Prostate gland (tissue), 2 donors: ENCODE data around the gene LILRB2. TPM values are rescaled to one million over a fixed set of nuclear protein-coding genes. Genes with fewer than 3 reads are reported as not detected.

Source experiments
- DNase-seq: peaks from one replicate; pipeline ENCODE4 v3.0.0-alpha.2; 2019; ENCODE audit warnings: low spot score
- H3K27ac ChIP-seq, 2 donors: fragments of 200-600 bp; sonication (generic); 2 replicates each; pipeline ENCODE4 v1.5.1; 2017 to 2019
- H3K27me3 ChIP-seq: fragments of 200-600 bp; sonication (generic); replicated peaks from 2 replicates; pipeline ENCODE4 v1.5.1; 2019; ENCODE audit not compliant: insufficient read depth
- H3K36me3 ChIP-seq, 2 donors: fragments of 200-600 bp; sonication (generic); 1 replicate in 1 of 2; 2 replicates in 1 of 2; pipeline versions ENCODE4 v1.5.1 to v1.8.1; 2017 to 2019
- H3K4me1 ChIP-seq: fragments of 200-600 bp; sonication (generic); replicated peaks from 2 replicates; pipeline ENCODE4 v1.5.1; 2019
- H3K4me3 ChIP-seq, 2 donors: fragments of 200-600 bp; sonication (generic); 2 replicates each; pipeline ENCODE4 v1.5.1; 2017 to 2019
- H3K9me3 ChIP-seq: fragments of 200-600 bp; sonication (generic); 2 replicates; pipeline ENCODE4 v1.5.1; 2017
- POLR2A ChIP-seq: fragments of 450-650 bp; IDR thresholded peaks from one replicate; pipeline ENCODE4 v1.6.1; 2016; ENCODE audit warnings: antibody characterized with exemption, mild to moderate bottlenecking
- POLR2AphosphoS5 ChIP-seq: sonication (generic); formaldehyde crosslinking; IDR thresholded peaks from one replicate; pipeline ENCODE4 v1.6.1; 2017; ENCODE audit warnings: antibody characterized with exemption
- WGBS: methylation state at CpG from one replicate; pipeline ENCODE4 v1.1.5; 2018; 5-methylcytosine and 5-hydroxymethylcytosine counted together
- intact Hi-C: fragments of 100-400 bp; cut with DNase I; formaldehyde crosslinking; loops from one replicate; pipeline ENCODE4 v1.14.2; 2022
- total RNA-seq, 2 donors: library from RNA; depleted of rRNA; stranded (reverse); fragments of >200 nt; gene quantifications; one replicate each; pipeline ENCODE4 v1.1.0, GENCODE V29; 2016
- TF ChIP-seq, protein P1 (sequence below), 4 experiments: fragments of 200-600 bp in 2 of 4; fragments of 450-650 bp in 2 of 4; sonication (generic) in 2 of 4; IDR thresholded peaks; 1 replicate in 3 of 4; 2 replicates in 1 of 4; pipeline ENCODE4 v1.5.1; 2016 to 2019; ENCODE audit warnings: antibody characterized with exemption in 4 of 4, mild to moderate bottlenecking in 2 of 4, moderate library complexity in 2 of 4

Gene LILRB2
- total RNA-seq, 2 donors from 2014 or later: 0.09 to 1.4 TPM

GRCh38 chr19:54305141-54305540 is 24.2 kb upstream of the LILRB2 start:
- no peak for DNase-seq
- H3K27me3 ChIP-seq: no peaks in the 10 kb centered on the region
- WGBS: 94% methylated on average over 1 of the region's 1 CpG
- H3K36me3 ChIP-seq: no peaks in the 10 kb centered on the region
- no peaks in the 10 kb centered on the region for H3K9me3 ChIP-seq
- no peak overlapping the region for H3K4me3 ChIP-seq
- H3K4me1 ChIP-seq: no peaks in the 10 kb centered on the region
- no peak overlapping the region for H3K27ac ChIP-seq
- intact Hi-C loops: no loop called here
- no peak for TF ChIP-seq POLR2A
- no peak for TF ChIP-seq POLR2AphosphoS5
- TF ChIP-seq, protein P1, sequence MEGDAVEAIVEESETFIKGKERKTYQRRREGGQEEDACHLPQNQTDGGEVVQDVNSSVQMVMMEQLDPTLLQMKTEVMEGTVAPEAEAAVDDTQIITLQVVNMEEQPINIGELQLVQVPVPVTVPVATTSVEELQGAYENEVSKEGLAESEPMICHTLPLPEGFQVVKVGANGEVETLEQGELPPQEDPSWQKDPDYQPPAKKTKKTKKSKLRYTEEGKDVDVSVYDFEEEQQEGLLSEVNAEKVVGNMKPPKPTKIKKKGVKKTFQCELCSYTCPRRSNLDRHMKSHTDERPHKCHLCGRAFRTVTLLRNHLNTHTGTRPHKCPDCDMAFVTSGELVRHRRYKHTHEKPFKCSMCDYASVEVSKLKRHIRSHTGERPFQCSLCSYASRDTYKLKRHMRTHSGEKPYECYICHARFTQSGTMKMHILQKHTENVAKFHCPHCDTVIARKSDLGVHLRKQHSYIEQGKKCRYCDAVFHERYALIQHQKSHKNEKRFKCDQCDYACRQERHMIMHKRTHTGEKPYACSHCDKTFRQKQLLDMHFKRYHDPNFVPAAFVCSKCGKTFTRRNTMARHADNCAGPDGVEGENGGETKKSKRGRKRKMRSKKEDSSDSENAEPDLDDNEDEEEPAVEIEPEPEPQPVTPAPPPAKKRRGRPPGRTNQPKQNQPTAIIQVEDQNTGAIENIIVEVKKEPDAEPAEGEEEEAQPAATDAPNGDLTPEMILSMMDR (IDR thresholded peaks at IDR 0.05): no peak

DNA sequence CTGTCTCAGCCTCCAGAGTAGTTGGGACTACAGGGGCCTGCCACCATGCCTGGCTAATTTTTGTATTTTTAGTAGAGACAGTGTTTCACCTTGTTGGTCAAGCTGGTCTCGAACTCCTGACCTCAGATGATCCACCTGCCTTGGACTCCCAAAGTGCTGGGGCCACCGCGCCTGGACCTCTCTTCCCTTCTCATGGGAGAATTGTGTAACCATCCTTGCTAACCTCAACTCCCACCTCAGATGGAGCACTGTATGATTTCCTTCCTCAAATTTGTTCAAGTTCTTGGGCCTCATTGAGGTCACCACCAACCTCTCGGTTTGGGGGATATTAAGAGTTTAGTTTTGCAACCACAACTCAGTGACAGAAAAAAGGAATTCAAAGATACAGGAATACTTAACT is 21.3 kb upstream of the LILRB2 start:
- no peak overlapping the region for H3K27ac ChIP-seq
- no peaks in the 10 kb centered on the region for H3K9me3 ChIP-seq
- 79% methylated on average over 4 of the region's 4 CpGs for WGBS
- no peak overlapping the region for H3K4me3 ChIP-seq
- no peaks in the 10 kb centered on the region for H3K27me3 ChIP-seq
- no peaks in the 10 kb centered on the region for H3K36me3 ChIP-seq
- intact Hi-C loops: no loop called here
- TF ChIP-seq POLR2AphosphoS5: no peak
- TF ChIP-seq POLR2A: no peak
- TF ChIP-seq, protein P1 (IDR thresholded peaks at IDR 0.05): no peak
- H3K4me1 ChIP-seq: no peaks in the 10 kb centered on the region
- DNase-seq: no peak

GRCh38 chr19:54299515-54299914 is 18.6 kb upstream of the LILRB2 start:
- WGBS: 80% methylated on average over 5 of the region's 5 CpGs
- intact Hi-C loops: no loop called here
- Histone ChIP-seq H3K27me3 (no peaks in the 10 kb centered on the region), H3K36me3 (no peaks in the 10 kb centered on the region), H3K9me3 (no peaks in the 10 kb centered on the region), H3K4me3 (no peak overlapping the region), H3K27ac (no peak overlapping the region), H3K4me1 (no peaks in the 10 kb centered on the region)
- TF ChIP-seq POLR2A: no peak
- TF ChIP-seq, protein P1 (IDR thresholded peaks at IDR 0.05): no peak
- no peak for TF ChIP-seq POLR2AphosphoS5
- DNase-seq: no peak

DNA sequence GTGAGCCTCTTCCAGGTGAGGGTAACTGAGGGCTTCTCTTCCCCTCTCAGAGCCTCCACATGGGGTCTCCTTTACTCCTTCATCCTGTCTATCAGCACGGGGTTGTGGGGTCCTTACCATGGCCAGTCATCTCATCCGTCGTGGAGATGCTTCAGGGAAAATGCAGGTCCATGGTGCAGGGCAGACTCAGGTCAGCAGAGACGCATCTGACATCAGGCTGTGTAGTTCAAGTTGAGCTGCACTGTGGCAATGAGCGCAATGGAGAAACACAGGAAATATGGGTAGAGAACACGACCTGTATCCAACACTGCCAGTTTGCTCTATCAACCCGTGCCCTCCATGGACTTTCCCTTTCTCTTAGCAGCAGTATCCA is 18.2 kb upstream of the LILRB2 start:
- TF ChIP-seq POLR2AphosphoS5 (no peak), POLR2A (no peak)
- TF ChIP-seq, protein P1 (IDR thresholded peaks at IDR 0.05): no peak
- WGBS: 60% methylated on average over 7 of the region's 7 CpGs
- intact Hi-C loops: no loop called here

GRCh38 chr19:54298357-54299125 is 17.6 kb upstream of the LILRB2 start:
- Histone ChIP-seq H3K4me1 (no peaks in the 10 kb centered on the region), H3K36me3 (no peaks in the 10 kb centered on the region), H3K9me3 (no peaks in the 10 kb centered on the region), H3K27me3 (no peaks in the 10 kb centered on the region), H3K4me3 (no peak overlapping the region), H3K27ac (no peak overlapping the region)
- intact Hi-C loops: no loop called here
- TF ChIP-seq POLR2AphosphoS5 (no peak), POLR2A (no peak)
- TF ChIP-seq, protein P1 (IDR thresholded peaks at IDR 0.05): no peak
- DNase-seq: no peak
- WGBS: 63% methylated on average over 3 of the region's 4 CpGs

More for the DNA sequence above, 18.2 kb upstream of the LILRB2 start:
- Histone ChIP-seq H3K27me3 (no peaks in the 10 kb centered on the region), H3K27ac (no peak overlapping the region), H3K4me1 (no peaks in the 10 kb centered on the region), H3K9me3 (no peaks in the 10 kb centered on the region), H3K4me3 (no peak overlapping the region), H3K36me3 (no peaks in the 10 kb centered on the region)
- DNase-seq: no peak
